ENCODE results near the gene ZNF382.

Gene ZNF382

GRCh38 chr19:36604656-36605100, 435 bp upstream of the ZNF382 start (continued):
- TF ChIP-seq KLF8 (tag by site-specific recombination; IDR thresholded peaks at IDR 0.05) (peak; percentile 97), ZBTB21 (tag by site-specific recombination; IDR thresholded peaks at IDR 0.05) (peak; percentile 95), ZNF768 (tag by site-specific recombination; IDR thresholded peaks at IDR 0.05) (peak; percentile 71; the same call in 1 of the 2 replicates), INSM2 (tag by site-specific recombination; IDR thresholded peaks at IDR 0.05) (peak; percentile 93), ZNF488 (tag by site-specific recombination; IDR thresholded peaks at IDR 0.05) (peak; percentile 84), GLIS2 (tag by site-specific recombination; IDR thresholded peaks at IDR 0.05) (peak; percentile 100), ZNF175 (tag by site-specific recombination; IDR thresholded peaks at IDR 0.05) (no peak), ZNF707 (tag by site-specific recombination; IDR thresholded peaks at IDR 0.05) (0 out of 2 replicates have a peak, but pooled peaks have one; percentile 35), MYNN (tag by site-specific recombination; IDR thresholded peaks at IDR 0.05; ENCODE audit: borderline replicate concordance) (peak; percentile 64; the same call in 1 of the 2 replicates), ZNF391 (tag by site-specific recombination; IDR thresholded peaks at IDR 0.05; ENCODE audit: borderline replicate concordance, low read depth) (peak; percentile 100), ZBTB1 (tag by site-specific recombination; IDR thresholded peaks at IDR 0.05) (peak; percentile 98), ZSCAN23 (tag by site-specific recombination; IDR thresholded peaks at IDR 0.05) (peak; percentile 99), ZFP37 (tag by site-specific recombination; IDR thresholded peaks at IDR 0.05) (peak; percentile 98), ZNF791 (tag by site-specific recombination; IDR thresholded peaks at IDR 0.05) (no peak), ZNF404 (tag by site-specific recombination; IDR thresholded peaks at IDR 0.05) (no peak; the same call in 1 of the 2 replicates), ZIC2 (tag by site-specific recombination; IDR thresholded peaks at IDR 0.05) (peak; percentile 100), ZNF280D (tag by site-specific recombination; IDR thresholded peaks at IDR 0.05) (peak; percentile 98), OSR2 (tag by site-specific recombination; IDR thresholded peaks at IDR 0.05) (peak; percentile 48), ZNF24 (tag by site-specific recombination; IDR thresholded peaks at IDR 0.05) (peak; percentile 97), ZNF558 (tag by site-specific recombination; IDR thresholded peaks at IDR 0.05) (peak; percentile 88), WT1 (tag by site-specific recombination; IDR thresholded peaks at IDR 0.05) (peak; percentile 87), ZBTB8A (tag by site-specific recombination; IDR thresholded peaks at IDR 0.05) (peak; percentile 83), ZBTB26 (tag by site-specific recombination; optimal IDR thresholded peaks at IDR 0.05) (no peak), ZNF354C (tag by site-specific recombination; IDR thresholded peaks at IDR 0.05; ENCODE audit: borderline replicate concordance, low read depth) (peak; percentile 86; the same call in 1 of the 2 replicates), ZSCAN5A (tag by site-specific recombination; IDR thresholded peaks at IDR 0.05) (peak; percentile 99), ZNF132 (tag by site-specific recombination; IDR thresholded peaks at IDR 0.05; ENCODE audit: borderline replicate concordance) (no peak), GLIS1 (tag by site-specific recombination; IDR thresholded peaks at IDR 0.05) (peak; percentile 100), AEBP2 (tag by site-specific recombination; IDR thresholded peaks at IDR 0.05; ENCODE audit: borderline replicate concordance) (peak; percentile 93; the same call in 1 of the 2 replicates), ZNF658 (tag by site-specific recombination; IDR thresholded peaks at IDR 0.05) (no peak), ZNF112 (tag by site-specific recombination; IDR thresholded peaks at IDR 0.05) (no peak)

Measured in HEK293 (cell line).